ENCODE data around the gene COL9A1.
"Not testable (repeated sequence)": the region's sequence is repeated elsewhere in the genome, so short reads cannot be mapped to it uniquely, and the experiment has no call there.

The COL9A1 gene

GRCh38 chr6:70310063-70310694, 7.3 kb upstream of the COL9A1 start:
- H3K4me3 ChIP-seq (replicated peaks in 1 of 2; ENCODE audit: low read depth in 2 of 2, low read length in 2 of 2): no peak overlapping the region
- TF ChIP-seq CTCF (IDR thresholded peaks at IDR 0.05; ENCODE audit: low read depth, low read length): peak; percentile 52
- peak; percentile 56 to 75 for DNase-seq (ENCODE audit: low read depth in 2 of 2)

- H3K4me3 ChIP-seq (replicated peaks in 1 of 2; ENCODE audit: low read depth in 2 of 2, low read length in 2 of 2): no peak overlapping the region
Measured at GRCh38 chr6:70309243-70309642, 6.4 kb upstream of the COL9A1 start.

GRCh38 chr6:70308142-70308541, 5.3 kb upstream of the COL9A1 start:
- H3K4me3 ChIP-seq (replicated peaks in 1 of 2; ENCODE audit: low read depth in 2 of 2, low read length in 2 of 2); DNase-seq (ENCODE audit: low read depth in 2 of 2): not testable (repeated sequence)

More at GRCh38 chr6:70309243-70309642, 6.4 kb upstream of the COL9A1 start:
- no peak for TF ChIP-seq CTCF (IDR thresholded peaks at IDR 0.05; ENCODE audit: low read depth, low read length)
- DNase-seq (ENCODE audit: low read depth in 2 of 2): no peak

- no peak overlapping the region for H3K4me3 ChIP-seq (replicated peaks in 1 of 2; ENCODE audit: low read depth in 2 of 2, low read length in 2 of 2)
- DNase-seq (ENCODE audit: low read depth in 2 of 2): no peak
- TF ChIP-seq CTCF (IDR thresholded peaks at IDR 0.05; ENCODE audit: low read depth, low read length): no peak
Measured at GRCh38 chr6:70307008-70307407, 4.1 kb upstream of the COL9A1 start.

GRCh38 chr6:70304616-70305015, 1.7 kb upstream of the COL9A1 start:
- no peak for TF ChIP-seq CTCF (IDR thresholded peaks at IDR 0.05; ENCODE audit: low read depth, low read length)
- no peak overlapping the region for H3K4me3 ChIP-seq (replicated peaks in 1 of 2; ENCODE audit: low read depth in 2 of 2, low read length in 2 of 2)
- DNase-seq (ENCODE audit: low read depth in 2 of 2): no peak

GRCh38 chr6:70299456-70299855, 3.4 kb downstream of the COL9A1 start:
- peak; percentile 12 to 45 for DNase-seq (ENCODE audit: low read depth in 2 of 2)
- TF ChIP-seq CTCF (IDR thresholded peaks at IDR 0.05; ENCODE audit: low read depth, low read length): no peak

GRCh38 chr6:70298068-70298467, 4.8 kb downstream of the COL9A1 start:
- TF ChIP-seq CTCF (IDR thresholded peaks at IDR 0.05; ENCODE audit: low read depth, low read length): no peak
- no peak for DNase-seq (ENCODE audit: low read depth in 2 of 2)
- no peak overlapping the region for H3K4me3 ChIP-seq (replicated peaks in 1 of 2; ENCODE audit: low read depth in 2 of 2, low read length in 2 of 2)

More at GRCh38 chr6:70299456-70299855, 3.4 kb downstream of the COL9A1 start:
- no peak overlapping the region for H3K4me3 ChIP-seq (replicated peaks in 1 of 2; ENCODE audit: low read depth in 2 of 2, low read length in 2 of 2)

All from cardiac fibroblast (primary cell).